NCI-H526 treated with DMSO at 0.1 percent for 48 hours (cell line): ENCODE measurements around the gene DNAJC12.
"Not testable (repeated sequence)": the region's sequence is repeated elsewhere in the genome, so short reads cannot be mapped to it uniquely, and the experiment has no call there.

Experiments used
- DNase-seq: peaks from one replicate; lab custom pipeline; 2025; lab: John Stamatoyannopoulos, UW

The DNAJC12 gene

GRCh38 chr10:67837541-67838314 is at the start of gene DNAJC12:
Gene DNAJC12 (minus strand): TSS chr10:67838188. CDS start chr10:67838011, 177 bp downstream.
- peak; percentile 64 for DNase-seq

- peak; percentile 63 for DNase-seq
Observed at GRCh38 chr10:67884842-67885670, 47.1 kb upstream of the DNAJC12 start.

- DNase-seq: peak; percentile 80
Observed at GRCh38 chr10:67884313-67884841, 46.4 kb upstream of the DNAJC12 start, which contains the start of gene SIRT1. Gene SIRT1 (plus strand): TSS chr10:67884656. CDS start chr10:67884722, 66 bp downstream.

DNA sequence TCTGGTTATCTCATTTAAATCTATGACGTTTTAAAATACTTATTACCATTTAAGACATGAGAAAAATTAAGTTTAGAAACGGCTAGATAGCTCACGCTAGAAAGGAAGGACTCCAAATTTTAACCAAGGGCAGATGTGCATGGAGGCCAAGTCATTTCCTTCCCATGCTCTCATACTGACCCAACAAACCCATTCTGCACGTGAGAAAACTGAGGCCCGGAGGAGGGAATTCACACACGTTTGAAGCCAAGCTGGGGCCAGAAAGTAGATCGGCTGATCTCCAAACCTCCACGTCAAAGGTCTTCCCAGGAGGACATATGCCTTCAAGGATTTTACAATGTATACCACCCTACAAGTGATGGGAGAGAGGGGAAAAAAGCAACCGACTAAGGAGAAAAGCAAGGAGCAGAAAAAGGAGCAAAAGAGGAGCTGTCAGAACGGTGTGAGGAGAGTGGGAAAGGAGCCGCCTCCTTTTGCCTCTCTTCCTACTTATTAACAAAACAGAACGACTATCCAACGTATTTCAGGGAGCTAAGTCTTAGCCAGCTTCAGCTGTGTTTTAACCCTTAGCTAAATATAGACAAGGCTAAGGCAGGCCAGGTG is 45.8 kb upstream of the DNAJC12 start:
- no peak for DNase-seq

DNA sequence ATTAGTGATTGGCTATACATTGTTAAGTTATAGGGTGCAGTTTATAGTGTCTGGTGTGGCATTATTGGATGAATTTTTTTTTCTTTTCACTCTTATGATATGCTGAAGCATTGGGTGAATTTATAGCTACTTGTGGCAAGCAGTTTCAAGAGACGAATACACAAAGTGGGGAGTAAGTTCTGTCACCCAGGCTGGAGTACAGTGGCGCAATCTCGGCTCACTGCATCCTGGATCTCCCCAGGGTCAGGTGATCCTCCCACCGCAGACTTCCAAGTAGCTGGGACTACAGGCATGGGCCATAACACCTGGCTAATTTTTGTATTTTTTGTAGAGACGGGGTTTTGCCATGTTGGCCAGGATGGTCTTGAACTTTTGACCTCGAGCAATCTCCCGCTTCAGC is 40.1 kb upstream of the DNAJC12 start:
- DNase-seq: no peak

- not testable (repeated sequence) for DNase-seq
Observed at GRCh38 chr10:67877421-67877820, 39.4 kb upstream of the DNAJC12 start.

DNA sequence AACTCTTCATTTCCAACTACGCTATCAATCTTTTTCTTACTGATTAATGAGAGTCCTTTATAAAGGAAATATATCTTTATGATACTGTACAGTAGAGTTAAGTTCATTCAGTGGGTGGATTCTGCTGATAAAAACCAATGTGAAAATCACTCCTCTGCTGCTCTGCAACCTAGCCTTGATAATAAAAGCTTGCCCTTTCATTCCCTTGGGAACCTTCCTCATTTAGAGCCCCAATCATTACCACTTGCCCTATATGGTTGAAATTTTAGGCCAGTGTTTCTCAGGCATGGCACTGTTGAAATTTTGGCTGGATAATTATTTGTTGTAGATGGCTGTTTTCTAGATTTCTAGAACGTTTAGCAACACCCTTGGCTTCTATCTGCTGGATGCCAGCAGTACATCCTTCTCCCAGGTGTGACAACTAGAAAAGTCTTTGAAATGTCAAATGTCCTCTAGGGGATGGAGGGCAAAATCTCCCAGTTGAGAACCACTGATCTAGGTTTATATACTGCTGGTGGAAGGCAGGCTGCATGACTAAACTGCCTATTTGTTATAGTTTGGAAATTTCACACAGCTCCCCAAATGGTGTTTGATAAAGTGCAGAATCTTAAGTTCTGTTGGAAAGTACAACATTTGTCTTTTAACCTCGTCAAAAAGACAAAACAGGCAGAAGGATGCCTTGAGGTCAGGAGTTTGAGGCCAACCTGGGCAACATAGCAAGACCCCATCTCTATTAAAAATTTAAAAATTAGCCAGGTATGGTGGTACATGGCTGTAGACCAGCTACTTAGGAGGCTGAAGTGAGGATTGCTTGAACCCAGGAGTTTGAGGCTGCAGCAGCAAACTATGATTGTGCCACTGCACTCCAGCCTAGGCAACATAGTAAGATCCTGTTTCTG is 37.6 kb upstream of the DNAJC12 start:
- DNase-seq: no peak

DNA sequence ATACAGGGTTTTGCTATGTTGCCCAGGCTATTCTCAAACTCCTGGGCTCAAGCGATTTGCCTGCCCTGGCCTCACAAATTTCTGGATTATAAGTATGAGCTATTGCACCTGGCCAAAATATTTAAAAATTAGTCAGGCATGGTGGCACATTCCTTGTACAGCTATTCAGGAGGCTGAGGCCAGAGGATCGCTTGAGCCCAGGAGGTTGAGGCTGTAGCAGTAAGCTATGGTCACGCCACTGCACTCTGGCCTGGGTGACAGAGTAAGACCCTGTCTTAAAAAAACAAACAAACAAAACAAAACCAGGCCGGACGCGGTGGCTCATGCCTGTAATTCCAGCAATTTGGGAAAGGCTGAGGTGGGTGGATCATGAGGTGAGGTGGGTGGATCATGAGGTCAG is 32.0 kb upstream of the DNAJC12 start:
- DNase-seq: no peak

GRCh38 chr10:67868132-67868531 is 30.1 kb upstream of the DNAJC12 start:
- no peak for DNase-seq

DNA sequence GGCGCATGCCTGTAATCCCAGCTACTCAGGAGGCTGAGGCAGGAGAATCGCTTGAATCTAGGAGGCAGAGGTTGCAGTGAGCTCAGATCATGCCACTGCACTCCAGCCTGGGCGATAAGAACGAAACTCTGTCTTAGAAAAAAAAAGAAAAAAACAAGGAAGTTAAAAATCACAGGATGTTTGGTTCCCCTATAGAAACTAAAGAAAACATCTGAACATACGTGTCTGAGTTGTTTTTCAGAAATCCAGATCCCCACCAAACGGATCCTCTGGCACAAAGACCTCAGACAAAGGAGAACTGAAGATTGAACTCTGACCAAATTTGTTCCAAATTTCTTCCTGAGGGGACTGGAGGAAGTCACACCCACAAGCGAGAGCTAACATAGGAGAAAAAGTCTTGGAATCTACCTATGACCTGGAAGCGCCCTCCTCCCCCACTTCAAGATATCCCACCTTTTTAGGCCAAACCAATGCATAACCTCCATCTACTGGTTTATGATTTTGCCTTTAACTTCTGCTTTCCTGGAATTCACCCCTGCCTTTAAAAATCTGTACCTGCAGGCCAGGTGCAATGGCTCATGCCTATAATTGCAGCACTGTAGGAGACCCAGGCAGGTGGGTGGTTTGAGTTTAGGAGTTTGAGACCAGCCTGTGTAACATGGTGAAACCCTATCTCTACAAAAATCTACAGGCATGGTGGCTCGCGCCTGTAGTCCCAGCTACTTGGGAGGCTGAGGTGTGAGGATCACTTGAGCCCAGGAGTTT is 26.8 kb upstream of the DNAJC12 start:
- no peak for DNase-seq

DNA sequence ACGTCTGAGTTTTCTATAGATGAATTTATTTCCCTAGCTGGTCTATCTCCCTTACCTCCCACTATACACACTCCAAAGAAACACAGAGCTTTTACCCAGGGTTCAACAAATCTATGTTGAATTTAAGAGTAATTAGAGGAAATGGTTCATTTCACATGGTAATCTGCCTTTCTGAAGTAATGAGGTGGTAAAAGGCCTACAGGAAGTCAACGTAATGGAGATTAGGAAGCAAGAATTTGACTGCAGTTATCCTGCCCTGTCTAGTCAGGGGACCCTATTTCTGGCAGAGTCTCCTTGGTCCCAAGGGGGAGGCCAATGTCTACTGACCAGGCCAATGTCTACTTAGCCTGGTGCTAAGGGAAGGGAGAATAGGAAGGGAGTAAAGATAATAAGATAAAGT is 25.1 kb upstream of the DNAJC12 start:
- no peak for DNase-seq

DNA sequence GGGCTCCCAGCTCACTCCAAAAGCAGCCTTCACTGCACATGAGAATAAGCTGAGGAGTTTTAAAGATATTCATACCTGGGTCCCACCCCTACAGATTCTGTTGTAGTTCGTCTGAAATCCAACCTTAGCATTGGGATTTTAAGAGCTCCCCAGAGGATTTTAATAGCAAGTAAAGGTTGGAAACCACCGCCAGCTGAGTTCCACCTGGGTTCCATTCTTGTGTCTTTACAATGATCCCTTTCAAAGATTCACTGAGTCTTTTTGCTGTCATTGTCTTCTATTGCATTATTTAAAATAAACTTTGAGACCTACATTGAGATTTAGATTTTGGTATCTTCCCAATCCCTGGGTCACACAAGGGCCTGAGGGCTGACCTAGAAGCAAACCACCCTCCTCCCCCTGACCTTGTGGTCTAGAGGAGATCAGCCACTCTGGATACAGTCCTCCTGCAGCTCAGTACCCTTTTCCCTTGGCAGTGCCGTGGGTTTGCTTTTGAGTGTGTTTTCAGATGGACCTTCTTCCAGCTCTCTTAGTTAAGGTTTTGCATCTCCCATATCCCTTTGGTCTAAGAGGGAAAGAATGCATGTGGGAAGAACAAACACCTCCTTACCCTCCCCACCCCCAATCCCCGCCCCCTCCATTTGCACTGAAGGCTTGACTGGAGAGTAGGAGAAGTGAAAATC is 23.9 kb upstream of the DNAJC12 start:
- DNase-seq: no peak

DNA sequence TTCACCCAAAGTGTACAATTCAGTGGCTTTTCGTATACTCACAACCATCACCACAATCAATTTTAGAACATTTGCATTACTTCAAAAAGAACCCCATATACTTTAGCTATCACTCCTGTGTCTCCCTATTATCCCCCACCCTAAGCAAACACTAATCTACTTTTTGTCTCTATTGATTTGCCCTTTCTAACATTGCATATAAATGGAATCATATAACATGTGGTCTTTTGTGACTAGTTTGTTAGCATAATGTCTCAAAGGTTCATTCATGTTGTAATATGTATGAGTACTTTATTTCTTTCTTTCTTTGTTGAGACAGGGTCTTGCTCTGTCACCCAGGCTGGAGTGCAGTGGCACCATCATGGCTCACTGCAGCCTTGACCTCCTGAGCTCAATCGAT is 21.0 kb upstream of the DNAJC12 start:
- DNase-seq: no peak

DNA sequence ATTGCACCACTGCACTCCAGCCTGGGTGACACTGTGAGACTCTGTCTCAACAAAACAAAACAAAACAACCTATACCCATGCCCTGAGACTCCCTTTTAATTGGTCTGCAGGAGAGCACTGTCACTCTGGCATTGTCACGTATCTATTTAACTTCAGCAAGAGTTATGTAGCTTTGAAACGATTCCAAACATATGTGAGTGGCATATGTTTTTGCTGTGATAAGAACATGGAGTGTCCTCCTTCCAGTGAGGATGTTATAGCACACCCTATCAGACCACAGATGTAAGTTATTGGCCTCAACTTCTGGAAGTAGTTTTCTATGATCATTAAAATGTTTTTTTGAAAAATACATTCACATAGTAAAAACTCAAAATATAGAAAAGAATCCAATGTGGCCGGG is 15.5 kb upstream of the DNAJC12 start:
- DNase-seq: no peak

DNA sequence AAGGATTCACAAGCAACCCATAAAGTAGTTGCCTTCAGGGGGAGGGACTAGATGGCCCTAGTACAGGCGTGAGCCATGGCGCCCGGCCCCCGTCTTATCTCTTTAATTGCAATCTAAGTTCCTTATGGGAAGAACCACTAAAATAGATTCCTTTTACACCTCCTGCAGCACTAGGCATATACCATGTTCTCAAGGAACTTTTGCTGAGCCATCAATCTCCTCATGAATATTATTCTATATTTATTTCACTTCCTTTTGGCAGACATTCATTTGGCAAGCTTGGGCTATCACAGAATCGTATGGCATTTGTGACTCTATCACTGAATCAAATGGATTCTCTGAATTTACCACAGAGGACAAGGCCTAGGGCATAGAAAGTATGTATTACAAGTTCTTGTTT is 14.8 kb upstream of the DNAJC12 start:
- no peak for DNase-seq

- DNase-seq: no peak
Observed at GRCh38 chr10:67851186-67851585, 13.2 kb upstream of the DNAJC12 start.

DNA sequence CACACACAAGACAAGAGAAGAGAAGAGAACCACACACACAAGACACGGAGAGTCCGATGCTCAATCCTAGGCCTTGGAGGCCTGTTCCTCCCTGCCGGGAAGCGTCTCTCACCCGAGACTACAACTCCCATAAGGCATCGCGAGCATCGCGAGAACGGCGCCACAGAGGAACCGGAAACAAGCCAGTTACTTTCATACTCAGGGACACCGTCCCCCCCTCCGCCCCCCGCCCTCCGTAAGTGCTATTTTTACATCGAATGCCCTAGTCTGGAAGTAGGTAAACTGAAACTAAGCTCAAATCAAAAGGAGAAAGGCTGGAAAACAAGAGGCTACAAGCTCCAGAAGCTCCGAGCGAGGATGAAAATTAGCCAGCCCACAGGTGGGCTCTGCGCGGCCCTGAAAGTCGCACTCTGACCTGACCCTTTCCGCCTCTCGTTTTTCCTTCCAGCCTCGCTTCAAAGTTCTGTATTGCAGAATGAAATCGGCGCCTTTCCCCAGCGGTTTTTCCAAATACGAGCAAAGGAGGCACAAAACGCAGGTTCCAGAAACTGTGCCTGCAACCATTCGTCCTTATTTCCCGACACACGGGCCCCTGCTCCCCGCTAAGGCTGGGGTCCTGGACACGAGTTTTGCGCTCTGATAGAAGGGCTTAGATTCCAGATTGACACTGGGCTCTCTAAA is 11.5 kb upstream of the DNAJC12 start:
- DNase-seq: peak; percentile 75

- DNase-seq: no peak
Observed at GRCh38 chr10:67843284-67843683, 5.3 kb upstream of the DNAJC12 start.

- no peak for DNase-seq
Observed at GRCh38 chr10:67841737-67842136, 3.7 kb upstream of the DNAJC12 start.
